PC-3 (cell line): ENCODE results near the gene TRIM39. TPM values are rescaled to one million over a fixed set of nuclear protein-coding genes. Genes with fewer than 3 reads are reported as not detected.

ENCODE experiments used
- ATAC-seq: fragments of 200-7000 bp; cut with Tn5 transposase; 2 replicates; pipeline ENCODE4 v1.9.1; 2020; ENCODE audit warnings: mild to moderate bottlenecking, moderate library complexity
- BruUV-seq: library from RNA; stranded (reverse); fragments of 400-500 nt; replicated peaks from 2 replicates; lab custom pipeline; 2021; lab: Mats Ljungman, UMichigan
- CTCF ChIA-PET: fragments of 300-600 bp; sonication (Branson Sonifier 250); formaldehyde crosslinking; loops from one replicate; lab custom pipeline; 2022; ENCODE audit warnings: antibody characterized with exemption; lab: Charles Lee
- POLR2A ChIA-PET: fragments of 300-600 bp; sonication (Branson Sonifier 250); formaldehyde crosslinking; loops from one replicate; lab custom pipeline; 2022; ENCODE audit warnings: antibody characterized with exemption; ENCODE audit not compliant: unreplicated experiment; lab: Charles Lee
- DNase-seq: peaks from one replicate; pipeline ENCODE4 v3.0.0-alpha.2; 2015
- H2AFZ ChIP-seq: fragments of 300-600 bp; sonication (generic); 2 replicates; pipeline ENCODE4 v1.6.0; 2016; ENCODE audit warnings: antibody characterized with exemption, low read length
- H3F3A ChIP-seq: fragments of 300-600 bp; sonication (generic); one replicate; pipeline ENCODE4 v1.6.0; 2017; ENCODE audit warnings: antibody characterized with exemption, low read length, control low read depth, mild to moderate bottlenecking; ENCODE audit not compliant: unreplicated experiment
- H3K27ac ChIP-seq: fragments of 300-600 bp; sonication (generic); 2 replicates; pipeline ENCODE4 v1.5.1; 2016; ENCODE audit warnings: mild to moderate bottlenecking, low read length
- H3K27me3 ChIP-seq: fragments of 300-600 bp; sonication (generic); 2 replicates; pipeline ENCODE4 v1.6.1; 2016; ENCODE audit warnings: low read length, mixed read lengths
- H3K36me3 ChIP-seq: fragments of 300-600 bp; sonication (generic); 2 replicates; pipeline ENCODE4 v1.6.1; 2016; ENCODE audit warnings: low read depth, mixed run types, low read length, mixed read lengths
- H3K4me1 ChIP-seq: fragments of 300-600 bp; sonication (generic); 2 replicates; pipeline ENCODE4 v1.5.1; 2016; ENCODE audit warnings: low read length; ENCODE audit not compliant: insufficient read depth
- H3K4me2 ChIP-seq: fragments of 300-600 bp; sonication (generic); 2 replicates; pipeline ENCODE4 v1.6.0; 2016; ENCODE audit warnings: low read length
- H3K4me3 ChIP-seq: fragments of 300-600 bp; sonication (generic); 2 replicates; pipeline ENCODE4 v1.5.1; 2016; ENCODE audit warnings: mild to moderate bottlenecking, low read length, mixed read lengths
- H3K79me2 ChIP-seq: fragments of 300-600 bp; sonication (generic); 2 replicates; pipeline ENCODE4 v1.6.1; 2017; ENCODE audit warnings: low read length, mixed read lengths
- H3K9ac ChIP-seq: fragments of 300-600 bp; sonication (generic); 2 replicates; pipeline ENCODE4 v1.6.0; 2016; ENCODE audit warnings: mild to moderate bottlenecking, low read length
- H3K9me2 ChIP-seq: fragments of 300-600 bp; sonication (generic); replicated peaks from 2 replicates; pipeline ENCODE4 v1.6.1; 2016; ENCODE audit warnings: mixed run types, low read length, mixed read lengths
- H3K9me3 ChIP-seq: fragments of 300-600 bp; sonication (generic); 2 replicates; pipeline ENCODE4 v1.6.1; 2016; ENCODE audit warnings: low read length, mixed read lengths
- H4K20me1 ChIP-seq: fragments of 300-600 bp; sonication (generic); 2 replicates; pipeline ENCODE4 v1.6.1; 2016; ENCODE audit warnings: low read length, mixed read lengths
- EZH2 ChIP-seq: fragments of 300-600 bp; sonication (generic); IDR thresholded peaks from one replicate; pipeline ENCODE4 v1.6.1; 2017; ENCODE audit warnings: antibody characterized with exemption, mild to moderate bottlenecking, low read length; ENCODE audit not compliant: unreplicated experiment
- EZH2phosphoT487 ChIP-seq: fragments of 300-600 bp; sonication (generic); IDR thresholded peaks from 2 replicates; pipeline ENCODE4 v1.6.1; 2018; ENCODE audit warnings: mild to moderate bottlenecking, antibody characterized with exemption, low read length, borderline replicate concordance
- intact Hi-C: fragments of 100-400 bp; cut with micrococcal nuclease; formaldehyde crosslinking; loops from 2 replicates; pipeline ENCODE4 v1.9.0; 2023
- total RNA-seq: library from RNA; depleted of rRNA; stranded (reverse); fragments of >200 nt; gene quantifications from 2 replicates; pipeline ENCODE4 v1.2.3, GENCODE V29; 2014
- TF ChIP-seq, protein P1 (sequence below): fragments of 300-600 bp; sonication (generic); conservative IDR thresholded peaks from 2 replicates; pipeline ENCODE4 v1.5.1; 2017; ENCODE audit warnings: antibody characterized with exemption, low read depth, mild to moderate bottlenecking, low read length

Gene TRIM39
- total RNA-seq, 1 experiment from 2014 or later = 24.8 TPM

DNA sequence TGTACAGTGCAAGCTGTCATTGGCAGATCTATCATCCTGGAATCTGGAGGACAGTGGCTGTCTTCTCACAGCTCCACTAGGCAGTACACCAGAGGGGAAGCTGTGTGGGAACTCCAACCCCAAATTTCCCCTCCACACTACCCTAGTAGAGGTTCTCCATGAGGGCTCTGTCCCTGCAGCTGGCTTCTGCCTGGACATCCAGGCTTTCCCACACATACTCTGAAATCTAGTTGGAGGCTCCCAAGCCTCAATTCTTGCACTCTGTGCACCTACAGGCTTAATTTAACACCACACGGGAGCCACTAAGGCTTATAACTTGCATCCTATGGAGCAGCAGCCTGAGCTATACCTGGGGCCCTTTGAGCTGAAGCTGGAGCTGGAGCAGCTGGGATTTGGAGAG lies 43.0 kb upstream of the TRIM39 start:
- no peaks in the 10 kb centered on the region for H4K20me1 ChIP-seq
- ChIA-PET CTCF (no interaction called here), POLR2A (no interaction called here)
- TF ChIP-seq EZH2phosphoT487 = no peak
- TF ChIP-seq EZH2 = no peak
- TF ChIP-seq, protein P1, sequence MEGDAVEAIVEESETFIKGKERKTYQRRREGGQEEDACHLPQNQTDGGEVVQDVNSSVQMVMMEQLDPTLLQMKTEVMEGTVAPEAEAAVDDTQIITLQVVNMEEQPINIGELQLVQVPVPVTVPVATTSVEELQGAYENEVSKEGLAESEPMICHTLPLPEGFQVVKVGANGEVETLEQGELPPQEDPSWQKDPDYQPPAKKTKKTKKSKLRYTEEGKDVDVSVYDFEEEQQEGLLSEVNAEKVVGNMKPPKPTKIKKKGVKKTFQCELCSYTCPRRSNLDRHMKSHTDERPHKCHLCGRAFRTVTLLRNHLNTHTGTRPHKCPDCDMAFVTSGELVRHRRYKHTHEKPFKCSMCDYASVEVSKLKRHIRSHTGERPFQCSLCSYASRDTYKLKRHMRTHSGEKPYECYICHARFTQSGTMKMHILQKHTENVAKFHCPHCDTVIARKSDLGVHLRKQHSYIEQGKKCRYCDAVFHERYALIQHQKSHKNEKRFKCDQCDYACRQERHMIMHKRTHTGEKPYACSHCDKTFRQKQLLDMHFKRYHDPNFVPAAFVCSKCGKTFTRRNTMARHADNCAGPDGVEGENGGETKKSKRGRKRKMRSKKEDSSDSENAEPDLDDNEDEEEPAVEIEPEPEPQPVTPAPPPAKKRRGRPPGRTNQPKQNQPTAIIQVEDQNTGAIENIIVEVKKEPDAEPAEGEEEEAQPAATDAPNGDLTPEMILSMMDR = no peak
- H3K4me2 ChIP-seq = no peak overlapping the region
- no peak overlapping the region for H3K4me3 ChIP-seq
- no TSS peak for BruUV-seq
- H3K27ac ChIP-seq = no peak overlapping the region
- H3K36me3 ChIP-seq = peaks cover 3% of the 10 kb centered on the region; the same call in 1 of the 2 replicates
- peaks cover 21% of the 10 kb centered on the region; the same call in 1 of the 2 replicates for H3K9me3 ChIP-seq
- no peaks in the 10 kb centered on the region for H3K9me2 ChIP-seq
- H3K4me1 ChIP-seq = no peaks in the 10 kb centered on the region
- H3K27me3 ChIP-seq = no peaks in the 10 kb centered on the region
- H2AFZ ChIP-seq = no peak overlapping the region
- intact Hi-C loops = no loop called here
- H3F3A ChIP-seq = no peaks in the 10 kb centered on the region
- no peaks in the 10 kb centered on the region for H3K79me2 ChIP-seq
- H3K9ac ChIP-seq = no peak overlapping the region
- DNase-seq = no peak
- ATAC-seq = no peak

DNA sequence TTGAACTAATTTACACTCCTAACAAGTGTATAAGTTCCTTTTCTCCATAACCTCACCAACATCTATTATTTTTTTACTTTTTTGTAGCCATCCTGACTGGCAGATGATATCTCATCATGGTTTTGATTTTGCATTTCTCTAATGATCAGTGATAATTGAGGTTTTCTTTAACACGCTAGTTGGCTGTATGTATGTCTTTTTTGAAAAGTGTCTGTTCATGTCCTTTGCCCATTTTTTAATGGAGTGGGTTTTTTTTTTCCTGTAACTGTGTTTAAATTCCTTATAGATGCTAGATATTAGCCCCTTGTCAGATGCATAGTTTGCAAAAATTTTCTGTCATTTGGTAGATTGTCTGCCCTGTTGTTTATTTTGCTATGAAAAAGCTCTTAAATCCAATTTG lies 39.6 kb upstream of the TRIM39 start:
- Histone ChIP-seq H3K4me3 (no peak overlapping the region), H3K9me2 (no peaks in the 10 kb centered on the region), H3K79me2 (no peaks in the 10 kb centered on the region), H4K20me1 (no peaks in the 10 kb centered on the region), H3K4me2 (no peak overlapping the region), H3K9me3 (0 out of 2 replicates have a peak, but pooled peaks cover 9% of the 10 kb centered on the region), H2AFZ (no peak overlapping the region), H3F3A (no peaks in the 10 kb centered on the region), H3K27ac (no peak overlapping the region), H3K36me3 (peaks cover 20% of the 10 kb centered on the region), H3K27me3 (no peaks in the 10 kb centered on the region), H3K9ac (no peak overlapping the region), H3K4me1 (no peaks in the 10 kb centered on the region)
- intact Hi-C loops = no loop called here
- no peak for ATAC-seq
- TF ChIP-seq EZH2 (no peak), EZH2phosphoT487 (no peak)
- TF ChIP-seq, protein P1 = no peak
- POLR2A ChIA-PET = no interaction called here
- CTCF ChIA-PET = no interaction called here
- DNase-seq = no peak
- BruUV-seq = no TSS peak

DNA sequence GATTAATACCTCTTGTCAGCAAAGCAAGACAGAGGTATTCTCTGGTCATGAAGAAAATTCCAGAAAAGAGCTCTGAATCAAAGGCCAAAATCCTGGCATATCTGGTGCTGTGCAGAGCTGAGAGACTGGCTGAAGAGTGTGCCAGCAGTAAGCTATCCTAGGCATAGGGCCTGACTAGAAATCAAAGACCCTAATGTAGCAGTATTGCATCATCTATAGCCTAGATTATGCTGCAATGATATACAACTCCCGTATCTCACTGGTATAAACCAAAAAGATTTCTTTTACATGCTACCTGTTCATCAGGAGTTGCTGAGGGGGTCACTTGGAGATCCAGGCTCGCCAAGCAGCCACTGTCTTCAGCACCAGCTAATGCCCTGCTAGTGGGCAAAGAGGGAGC lies 30.9 kb upstream of the TRIM39 start:
- intact Hi-C loops = no loop called here
- Histone ChIP-seq H3K9me3 (no peaks in the 10 kb centered on the region), H2AFZ (no peak overlapping the region), H3K27ac (no peak overlapping the region), H3K4me3 (no peak overlapping the region), H3K9me2 (no peaks in the 10 kb centered on the region), H3K79me2 (no peaks in the 10 kb centered on the region), H3K9ac (no peak overlapping the region), H3K4me2 (no peak overlapping the region), H3K4me1 (no peaks in the 10 kb centered on the region), H3K36me3 (peaks cover 18% of the 10 kb centered on the region), H3F3A (no peaks in the 10 kb centered on the region), H4K20me1 (no peaks in the 10 kb centered on the region), H3K27me3 (no peaks in the 10 kb centered on the region)
- TF ChIP-seq EZH2phosphoT487 = no peak
- TF ChIP-seq, protein P1 = no peak
- no peak for TF ChIP-seq EZH2
- BruUV-seq = no TSS peak
- ATAC-seq (no peak), DNase-seq (no peak)
- ChIA-PET POLR2A (no interaction called here), CTCF (interaction anchor here (0.6 kb wide), 1 partner anchor 77 kb away, joined by 3 read pairs; no protein-coding TSS in a partner anchor)
